ENCODE measurements around the gene GPSM1. TPM values are rescaled to one million over a fixed set of nuclear protein-coding genes. Genes with fewer than 3 reads are reported as not detected.
"Not testable (repeated sequence)": the region's sequence is repeated elsewhere in the genome, so short reads cannot be mapped to it uniquely, and the experiment has no call there.

The GPSM1 gene
- total RNA-seq, 1 experiment from 2014 or later, result 21.2 TPM

DNA sequence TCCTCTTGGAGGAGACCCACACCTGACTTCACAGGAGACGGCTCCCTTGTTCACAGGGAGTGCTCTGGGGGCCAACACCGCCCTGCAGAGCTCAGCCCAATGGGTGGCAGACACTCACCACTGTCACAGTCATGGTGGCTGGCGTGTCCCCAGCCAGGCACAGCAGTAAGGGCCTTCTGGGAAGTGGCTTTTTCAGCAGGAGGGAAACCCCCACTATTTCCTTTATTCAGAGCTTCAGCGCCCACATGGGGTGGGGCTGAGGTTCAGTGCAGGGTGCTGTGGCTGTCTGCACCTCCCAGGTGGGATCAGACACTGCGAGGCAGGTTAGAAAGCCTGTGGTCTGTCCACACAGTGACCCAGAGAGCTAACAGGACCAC, 76.2 kb downstream of the GPSM1 start:
- in situ Hi-C loops (cut with HindIII; ENCODE audit: low pct_unique_long_range_greater_than_20kb, low sequenced_read_pairs), result no loop called here
- DNase-seq (ENCODE audit: low read depth, low spot score), result no peak

- DNase-seq (ENCODE audit: low read depth, low spot score), result no peak
- in situ Hi-C loops (cut with HindIII; ENCODE audit: low pct_unique_long_range_greater_than_20kb, low sequenced_read_pairs), result no loop called here
Observed at GRCh38 chr9:136403915-136404800, 76.8 kb downstream of the GPSM1 start.

DNA sequence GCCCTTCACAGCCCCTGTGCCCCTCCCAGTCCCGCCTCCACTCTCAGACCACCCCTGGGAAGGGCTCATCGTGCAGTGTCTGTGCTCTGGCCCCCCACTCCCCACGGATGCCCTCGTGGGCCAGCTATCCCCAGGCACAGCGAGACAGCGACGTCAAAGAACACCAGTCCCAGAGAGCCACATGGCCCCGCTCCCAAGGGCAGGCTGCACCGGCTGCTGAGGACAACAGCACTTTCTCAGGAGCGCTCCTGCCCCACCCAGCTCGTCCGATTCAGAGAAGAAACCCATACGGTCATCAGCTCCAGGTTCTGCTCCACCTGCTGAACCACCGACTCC, 77.4 kb downstream of the GPSM1 start:
- no peak for DNase-seq (ENCODE audit: low read depth, low spot score)
- in situ Hi-C loops (cut with HindIII; ENCODE audit: low pct_unique_long_range_greater_than_20kb, low sequenced_read_pairs), result no loop called here

DNA sequence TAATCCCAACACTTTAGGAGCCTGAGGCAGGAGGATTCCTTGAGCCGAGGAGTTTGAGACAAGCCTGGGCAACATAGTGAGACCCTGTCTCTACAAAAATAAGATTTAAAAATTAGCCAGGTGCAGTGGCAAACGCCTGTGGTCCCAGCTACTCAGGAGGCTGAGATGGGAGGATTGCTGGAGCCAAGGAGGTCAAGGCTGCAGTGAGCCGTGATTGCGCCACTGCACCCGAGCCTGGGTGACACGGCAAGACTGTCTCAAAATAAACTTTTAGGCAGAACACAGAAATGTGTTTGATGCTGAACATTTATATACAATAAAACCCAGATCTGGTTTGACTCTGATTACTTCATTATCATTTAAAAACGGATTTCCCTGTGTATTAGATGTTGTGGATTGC, 78.1 kb downstream of the GPSM1 start:
- DNase-seq (ENCODE audit: low read depth, low spot score), result no peak
- in situ Hi-C loops (cut with HindIII; ENCODE audit: low pct_unique_long_range_greater_than_20kb, low sequenced_read_pairs), result no loop called here

- in situ Hi-C loops (cut with HindIII; ENCODE audit: low pct_unique_long_range_greater_than_20kb, low sequenced_read_pairs); DNase-seq (ENCODE audit: low read depth, low spot score): not testable (repeated sequence)
Observed at GRCh38 chr9:136405904-136406303, 78.6 kb downstream of the GPSM1 start.

GRCh38 chr9:136407061-136407460, 79.7 kb downstream of the GPSM1 start:
- DNase-seq (ENCODE audit: low read depth, low spot score); in situ Hi-C loops (cut with HindIII; ENCODE audit: low pct_unique_long_range_greater_than_20kb, low sequenced_read_pairs): not testable (repeated sequence)

GRCh38 chr9:136407911-136408310, 80.6 kb downstream of the GPSM1 start:
- in situ Hi-C loops (cut with HindIII; ENCODE audit: low pct_unique_long_range_greater_than_20kb, low sequenced_read_pairs), result no loop called here
- DNase-seq (ENCODE audit: low read depth, low spot score), result no peak

Other genes with a start within 250 kb of the GPSM1 start
- gene NACC2, start 232.2 kb upstream of the GPSM1 start, total RNA-seq (2014; rRNA removed; shearing (Covaris generic)), result 38.2 and 38.7 TPM in 2 replicates
- 42.5 and 43.0 TPM in 2 replicates for gene TMEM250, start 208.7 kb upstream of the GPSM1 start, total RNA-seq (2014; rRNA removed; shearing (Covaris generic))
- not detected in 2 replicates for gene LHX3, start 122.4 kb upstream of the GPSM1 start, total RNA-seq (2014; rRNA removed; shearing (Covaris generic))
- 14.8 and 16.5 TPM in 2 replicates for gene QSOX2, start 81.7 kb upstream of the GPSM1 start, total RNA-seq (2014; rRNA removed; shearing (Covaris generic))
- not detected in 2 replicates for gene CCDC187, start 23.4 kb upstream of the GPSM1 start, total RNA-seq (2014; rRNA removed; shearing (Covaris generic))
- 19.4 and 35.1 TPM in 2 replicates for gene DNLZ, start 36.2 kb downstream of the GPSM1 start, total RNA-seq (2014; rRNA removed; shearing (Covaris generic))
- gene CARD9, start 46.1 kb downstream of the GPSM1 start, total RNA-seq (2014; rRNA removed; shearing (Covaris generic)), result 0.05 TPM in 1 of 2 replicates, not detected in the other
- gene SNAPC4, start 72.6 kb downstream of the GPSM1 start, total RNA-seq (2014; rRNA removed; shearing (Covaris generic)), result 6.9 and 7.1 TPM in 2 replicates
- gene ENTR1, start 83.1 kb downstream of the GPSM1 start, total RNA-seq (2014; rRNA removed; shearing (Covaris generic)), result 71.1 and 72.5 TPM in 2 replicates
- 50.6 and 52.4 TPM in 2 replicates for gene PMPCA, start 83.1 kb downstream of the GPSM1 start, total RNA-seq (2014; rRNA removed; shearing (Covaris generic))
- gene INPP5E, start 112.3 kb downstream of the GPSM1 start, total RNA-seq (2014; rRNA removed; shearing (Covaris generic)), result 6.1 and 6.5 TPM in 2 replicates
- gene SEC16A, start 155.5 kb downstream of the GPSM1 start, total RNA-seq (2014; rRNA removed; shearing (Covaris generic)), result 16.4 and 20.2 TPM in 2 replicates
- gene NOTCH1, start 218.5 kb downstream of the GPSM1 start, total RNA-seq (2014; rRNA removed; shearing (Covaris generic)), result 3.0 and 3.2 TPM in 2 replicates